Sigmoid colon (tissue), 4 donors: ENCODE results near the gene SRXN1.

Source experiments
- EP300 ChIP-seq, 4 donors: sonication (generic); formaldehyde crosslinking; IDR thresholded peaks; one replicate each; pipeline ENCODE4 v1.6.1; 2017; ENCODE audit warnings: antibody characterized with exemption in 4 of 4
- POLR2A ChIP-seq, 2 donors: fragments of 450-650 bp; IDR thresholded peaks; one replicate each; pipeline ENCODE4 v1.6.1; 2016; ENCODE audit warnings: antibody characterized with exemption in 2 of 2, mild to moderate bottlenecking in 2 of 2, moderate library complexity in 2 of 2
- TF ChIP-seq, protein P1 (sequence below), 4 experiments: fragments of 450-650 bp in 3 of 4; fragments of 200-600 bp in 1 of 4; IDR thresholded peaks; one replicate each; pipeline ENCODE4 v1.5.1; 2016 to 2019; ENCODE audit warnings: antibody characterized with exemption in 4 of 4, mild to moderate bottlenecking in 3 of 4, moderate library complexity in 2 of 4

DNA sequence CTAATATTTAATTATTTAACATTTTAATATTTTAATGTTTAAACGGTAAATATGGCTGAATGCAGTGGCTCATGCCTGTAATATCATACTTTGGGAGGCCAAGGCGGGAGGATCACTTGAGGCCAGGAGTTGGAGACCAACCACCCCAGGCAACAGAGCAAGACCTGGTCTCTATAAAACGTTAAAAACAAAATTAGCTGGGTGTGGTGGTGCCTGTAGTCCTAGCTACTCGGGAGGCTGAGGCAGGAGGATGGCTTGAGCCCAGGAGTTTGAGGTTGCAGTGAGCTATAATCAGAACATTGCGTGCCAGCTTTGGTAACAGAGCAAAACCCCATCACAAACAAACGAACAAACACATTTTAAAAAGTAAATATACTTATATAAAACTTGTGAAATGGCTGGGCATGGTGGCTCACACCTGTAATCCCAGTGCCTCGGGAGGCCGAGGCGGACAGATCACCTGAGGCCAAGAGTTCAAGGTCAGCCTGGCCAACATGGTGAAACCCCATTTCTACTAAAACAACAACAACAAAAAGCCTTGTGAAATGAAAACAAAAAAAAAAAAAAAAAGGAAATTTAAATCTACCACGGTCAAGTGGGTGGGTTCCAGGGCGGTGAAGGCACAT lies 8.2 kb downstream of the SRXN1 start:
- TF ChIP-seq, protein P1, sequence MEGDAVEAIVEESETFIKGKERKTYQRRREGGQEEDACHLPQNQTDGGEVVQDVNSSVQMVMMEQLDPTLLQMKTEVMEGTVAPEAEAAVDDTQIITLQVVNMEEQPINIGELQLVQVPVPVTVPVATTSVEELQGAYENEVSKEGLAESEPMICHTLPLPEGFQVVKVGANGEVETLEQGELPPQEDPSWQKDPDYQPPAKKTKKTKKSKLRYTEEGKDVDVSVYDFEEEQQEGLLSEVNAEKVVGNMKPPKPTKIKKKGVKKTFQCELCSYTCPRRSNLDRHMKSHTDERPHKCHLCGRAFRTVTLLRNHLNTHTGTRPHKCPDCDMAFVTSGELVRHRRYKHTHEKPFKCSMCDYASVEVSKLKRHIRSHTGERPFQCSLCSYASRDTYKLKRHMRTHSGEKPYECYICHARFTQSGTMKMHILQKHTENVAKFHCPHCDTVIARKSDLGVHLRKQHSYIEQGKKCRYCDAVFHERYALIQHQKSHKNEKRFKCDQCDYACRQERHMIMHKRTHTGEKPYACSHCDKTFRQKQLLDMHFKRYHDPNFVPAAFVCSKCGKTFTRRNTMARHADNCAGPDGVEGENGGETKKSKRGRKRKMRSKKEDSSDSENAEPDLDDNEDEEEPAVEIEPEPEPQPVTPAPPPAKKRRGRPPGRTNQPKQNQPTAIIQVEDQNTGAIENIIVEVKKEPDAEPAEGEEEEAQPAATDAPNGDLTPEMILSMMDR (IDR thresholded peaks at IDR 0.05), result no peak
- no peak for TF ChIP-seq EP300 (IDR thresholded peaks at IDR 0.05)
- no peak for TF ChIP-seq POLR2A (IDR thresholded peaks at IDR 0.05)
